Natural killer cell treated with Interleukin-12 subunit alpha and Interleukin-12 subunit beta and Interleukin-15 and Interleukin-18, amount 100 ng/mL, for 72 hours (primary cell): ENCODE results near the gene LIN28A. TPM values are rescaled to one million over a fixed set of nuclear protein-coding genes. Genes with fewer than 3 reads are reported as not detected.

ENCODE experiments used
- ATAC-seq, 2 donors: fragments of 150-1000 bp; cut with Tn5 transposase in 1 of 2; sonication (Bioruptor Pico), chemical (Tn5 transposase) in 1 of 2; 2 replicates each; pipeline ENCODE4 v1.10.0; 2021
- DNase-seq: peaks from one replicate; pipeline ENCODE4 v3.0.0; 2022; ENCODE audit warnings: low spot score
- H3K27ac Mint-ChIP-seq, 2 donors: 1 replicate in 1 of 2; 2 replicates in 1 of 2; pipeline ENCODE4 v1.8.0; 2022; ENCODE audit warnings: mixed read lengths in 2 of 2, mild to moderate bottlenecking in 1 of 2, moderate library complexity in 1 of 2
- H3K27me3 Mint-ChIP-seq, 2 donors: 1 replicate in 1 of 2; 2 replicates in 1 of 2; pipeline ENCODE4 v1.8.0; 2022; ENCODE audit warnings: mixed read lengths in 2 of 2
- H3K36me3 Mint-ChIP-seq: one replicate; pipeline ENCODE4 v1.8.0; 2022; ENCODE audit warnings: mixed read lengths
- H3K4me1 Mint-ChIP-seq, 2 donors: 1 replicate in 1 of 2; 2 replicates in 1 of 2; pipeline ENCODE4 v1.8.0; 2022; ENCODE audit warnings: low read depth in 2 of 2, mixed read lengths in 2 of 2, mild to moderate bottlenecking in 1 of 2
- H3K4me3 Mint-ChIP-seq: one replicate; pipeline ENCODE4 v1.8.0; 2022; ENCODE audit warnings: mixed read lengths
- H3K9me3 Mint-ChIP-seq: 2 replicates; pipeline ENCODE4 v1.8.0; 2022; ENCODE audit warnings: mixed read lengths
- total RNA-seq, 2 donors: library from RNA; stranded (reverse); gene quantifications; one replicate each; pipeline ENCODE4 v1.2.3, GENCODE V29; 2022

Gene LIN28A
- total RNA-seq, 2 donors from 2014 or later, result not detected

DNA sequence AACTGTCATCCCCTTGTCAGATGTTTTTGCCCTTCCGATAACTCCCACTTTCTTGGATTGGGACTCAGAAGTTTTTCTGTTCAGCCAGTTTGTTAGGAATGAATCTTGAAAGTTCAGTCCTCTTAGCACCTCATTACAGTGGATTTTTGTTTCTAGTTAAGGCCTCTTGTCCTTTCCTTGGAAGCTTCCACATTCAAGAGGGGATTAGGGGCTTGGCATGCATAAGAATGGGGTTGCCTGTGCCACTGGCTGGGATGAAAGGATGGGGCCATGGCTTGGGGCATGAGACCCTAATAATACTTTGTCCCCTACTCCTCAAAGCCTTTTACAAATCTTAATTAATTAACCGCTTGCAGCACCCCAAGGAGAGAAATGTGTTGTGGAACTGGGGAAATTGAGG is 19.1 kb downstream of the LIN28A start:
- Mint-ChIP-seq H3K36me3 (peaks cover 10% of the 10 kb centered on the region), H3K27me3 (peaks cover 12% of the 10 kb centered on the region in 2 donors), H3K9me3 (no peaks in the 10 kb centered on the region), H3K4me3 (no peak overlapping the region), H3K4me1 (peaks cover 9 to 18% of the 10 kb centered on the region in 2 donors), H3K27ac (no peak overlapping the region)
- ATAC-seq (no peak), DNase-seq (no peak)

DNA sequence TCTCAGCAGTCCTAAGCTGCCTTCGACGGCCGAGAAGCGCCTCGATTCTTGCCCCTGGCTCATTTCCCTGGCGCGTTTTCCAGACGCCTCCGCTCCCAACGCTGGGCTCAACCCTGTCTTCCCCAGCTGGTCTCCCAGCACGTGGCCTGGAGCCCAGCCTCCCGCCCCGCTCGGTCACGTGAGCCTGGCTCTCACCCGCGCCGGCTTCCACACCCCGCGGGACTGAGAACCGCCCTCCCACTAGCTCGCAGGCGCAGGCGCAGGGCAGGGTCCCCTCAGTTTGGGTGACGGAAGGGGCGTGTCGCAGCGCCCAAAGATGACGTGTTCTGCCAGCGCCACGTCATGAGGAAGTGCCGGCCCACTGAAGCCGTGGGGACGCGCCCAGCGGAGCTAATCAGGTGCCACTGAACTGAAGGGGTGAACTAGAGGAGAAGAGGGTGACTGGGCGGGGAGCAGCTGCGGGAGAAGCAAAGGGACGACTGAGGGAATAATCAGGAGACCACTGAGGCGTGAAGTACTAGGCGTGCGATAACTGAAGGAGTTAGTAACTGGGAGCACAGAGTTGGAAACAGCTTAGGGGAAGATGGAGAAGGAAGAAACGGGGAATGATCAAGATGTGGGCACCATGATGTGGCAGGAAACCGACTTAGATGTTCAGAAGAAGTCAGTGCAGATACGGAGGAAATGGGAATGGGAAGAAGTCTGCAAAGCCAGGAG is 21.5 kb downstream of the LIN28A start, which contains the start of gene DHDDS:
Gene DHDDS, plus strand, starts transcription at position 343 of the 717 bp plus-strand sequence. CDS start 625 bp downstream, outside the sequence.
- Mint-ChIP-seq H3K27me3 (peaks cover 0 to 3% of the 10 kb centered on the region in 2 donors), H3K9me3 (no peaks in the 10 kb centered on the region), H3K27ac (peak within 1 kb of the TSS; percentile 77 to 87), H3K4me1 (peaks cover 9 to 18% of the 10 kb centered on the region in 2 donors), H3K36me3 (peaks cover 10% of the 10 kb centered on the region), H3K4me3 (peak within 1 kb of the TSS; percentile 99)
- DNase-seq (peak; percentile 98), ATAC-seq (peak; percentile 99)

GRCh38 chr1:26432793-26433192 is 22.2 kb downstream of the LIN28A start:
- Mint-ChIP-seq H3K36me3 (peaks cover 10% of the 10 kb centered on the region), H3K4me3 (peak overlapping the region; percentile 99), H3K27ac (peak overlapping the region; percentile 77 to 87), H3K27me3 (peaks cover 0 to 3% of the 10 kb centered on the region in 2 donors), H3K4me1 (peaks cover 9 to 18% of the 10 kb centered on the region in 2 donors), H3K9me3 (no peaks in the 10 kb centered on the region)
- DNase-seq (no peak), ATAC-seq (no peak)

DNA sequence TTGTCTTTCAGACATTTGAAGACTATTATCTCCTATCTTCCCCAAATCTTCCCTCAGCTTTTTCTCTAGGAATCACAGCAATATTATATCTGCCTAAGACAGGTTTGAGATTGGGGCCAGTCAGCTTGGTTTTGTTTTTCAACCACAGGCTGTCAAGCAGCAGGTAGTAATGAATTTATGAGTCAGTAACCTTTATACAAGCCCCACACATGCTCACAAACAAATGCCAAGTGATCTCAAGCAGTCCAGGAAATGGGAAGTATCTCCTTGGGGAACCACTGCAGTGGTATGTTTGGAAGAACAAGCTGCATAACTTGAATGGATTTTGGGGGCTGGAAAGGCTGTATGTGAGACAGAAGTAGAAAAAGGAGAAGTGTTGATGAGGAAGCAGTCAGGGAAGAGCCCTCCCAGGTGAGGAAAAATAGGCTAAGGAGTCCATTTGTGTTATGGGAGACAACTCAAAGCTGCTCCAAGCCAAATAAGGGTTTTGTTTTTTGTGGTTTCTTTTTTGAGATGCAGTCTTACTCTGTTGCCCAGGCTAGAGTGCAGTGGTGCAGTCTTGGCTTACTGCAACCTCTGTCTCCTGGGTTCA is 23.6 kb downstream of the LIN28A start:
- H3K36me3 Mint-ChIP-seq, result peaks cover 12% of the 10 kb centered on the region
- H3K27me3 Mint-ChIP-seq, result peaks cover 0 to 3% of the 10 kb centered on the region in 2 donors
- ATAC-seq, result no peak
- no peak overlapping the region for H3K27ac Mint-ChIP-seq
- peaks cover 9 to 18% of the 10 kb centered on the region in 2 donors for H3K4me1 Mint-ChIP-seq
- H3K9me3 Mint-ChIP-seq, result no peaks in the 10 kb centered on the region
- no peak overlapping the region for H3K4me3 Mint-ChIP-seq
- DNase-seq, result no peak

DNA sequence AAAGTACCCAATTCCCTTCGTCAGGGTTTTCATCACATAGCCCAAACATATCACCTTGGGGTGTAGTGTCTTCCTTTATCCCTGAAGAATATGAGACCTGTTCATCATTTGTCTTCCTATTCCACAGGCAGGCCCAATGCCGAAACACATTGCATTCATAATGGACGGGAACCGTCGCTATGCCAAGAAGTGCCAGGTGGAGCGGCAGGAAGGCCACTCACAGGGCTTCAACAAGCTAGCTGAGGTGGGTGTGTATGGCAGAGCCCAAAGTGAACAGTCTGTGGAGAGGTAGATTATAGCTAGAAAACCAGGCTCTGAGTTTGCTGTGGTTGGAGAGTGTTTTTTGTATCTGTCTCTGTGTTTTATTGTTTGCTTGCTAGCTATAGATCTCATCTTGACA is 27.4 kb downstream of the LIN28A start:
- no peaks in the 10 kb centered on the region for H3K9me3 Mint-ChIP-seq
- ATAC-seq (no peak), DNase-seq (no peak)
- peaks cover 5 to 9% of the 10 kb centered on the region in 2 donors for H3K4me1 Mint-ChIP-seq
- H3K27me3 Mint-ChIP-seq, result no peaks in the 10 kb centered on the region
- no peak overlapping the region for H3K4me3 Mint-ChIP-seq
- H3K36me3 Mint-ChIP-seq, result peaks cover 28% of the 10 kb centered on the region
- H3K27ac Mint-ChIP-seq, result no peak overlapping the region

- no peaks in the 10 kb centered on the region for H3K9me3 Mint-ChIP-seq
Observed at GRCh38 chr1:26440259-26440658, 29.6 kb downstream of the LIN28A start.

DNA sequence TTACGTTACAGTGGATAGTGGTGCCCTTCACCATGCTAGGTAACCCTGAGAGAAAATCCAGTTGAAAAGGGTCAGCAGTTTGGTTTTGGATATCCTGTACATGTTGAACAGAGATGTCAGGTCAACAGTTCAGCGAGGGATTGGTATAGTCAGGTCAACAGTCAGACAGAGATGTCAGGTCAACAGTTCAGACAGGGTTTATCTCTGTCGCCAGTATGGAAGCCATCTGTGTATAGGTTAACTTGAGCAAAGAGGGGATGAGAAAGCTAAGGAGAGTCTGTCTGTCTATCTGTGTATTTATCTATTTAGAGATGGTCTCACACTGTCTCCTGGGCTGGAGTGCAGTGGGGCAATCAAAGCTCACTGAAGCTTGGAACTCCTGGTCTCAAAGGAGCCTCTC is 39.3 kb downstream of the LIN28A start:
- Mint-ChIP-seq H3K4me3 (no peak overlapping the region), H3K36me3 (peaks cover 16% of the 10 kb centered on the region), H3K4me1 (no peaks in the 10 kb centered on the region), H3K9me3 (no peaks in the 10 kb centered on the region), H3K27ac (no peak overlapping the region), H3K27me3 (no peaks in the 10 kb centered on the region)
- ATAC-seq (no peak), DNase-seq (no peak)

More at GRCh38 chr1:26440259-26440658, 29.6 kb downstream of the LIN28A start:
- no peak for ATAC-seq
- Mint-ChIP-seq H3K4me1 (no peaks in the 10 kb centered on the region), H3K27ac (no peak overlapping the region), H3K27me3 (no peaks in the 10 kb centered on the region), H3K36me3 (peaks cover 34% of the 10 kb centered on the region), H3K4me3 (no peak overlapping the region)
- DNase-seq, result no peak

GRCh38 chr1:26450908-26451307 is 40.3 kb downstream of the LIN28A start:
- ATAC-seq, result no peak
- Mint-ChIP-seq H3K4me1 (no peaks in the 10 kb centered on the region), H3K9me3 (no peaks in the 10 kb centered on the region), H3K36me3 (peaks cover 11% of the 10 kb centered on the region), H3K4me3 (no peak overlapping the region), H3K27ac (no peak overlapping the region), H3K27me3 (no peaks in the 10 kb centered on the region)
- DNase-seq, result no peak

DNA sequence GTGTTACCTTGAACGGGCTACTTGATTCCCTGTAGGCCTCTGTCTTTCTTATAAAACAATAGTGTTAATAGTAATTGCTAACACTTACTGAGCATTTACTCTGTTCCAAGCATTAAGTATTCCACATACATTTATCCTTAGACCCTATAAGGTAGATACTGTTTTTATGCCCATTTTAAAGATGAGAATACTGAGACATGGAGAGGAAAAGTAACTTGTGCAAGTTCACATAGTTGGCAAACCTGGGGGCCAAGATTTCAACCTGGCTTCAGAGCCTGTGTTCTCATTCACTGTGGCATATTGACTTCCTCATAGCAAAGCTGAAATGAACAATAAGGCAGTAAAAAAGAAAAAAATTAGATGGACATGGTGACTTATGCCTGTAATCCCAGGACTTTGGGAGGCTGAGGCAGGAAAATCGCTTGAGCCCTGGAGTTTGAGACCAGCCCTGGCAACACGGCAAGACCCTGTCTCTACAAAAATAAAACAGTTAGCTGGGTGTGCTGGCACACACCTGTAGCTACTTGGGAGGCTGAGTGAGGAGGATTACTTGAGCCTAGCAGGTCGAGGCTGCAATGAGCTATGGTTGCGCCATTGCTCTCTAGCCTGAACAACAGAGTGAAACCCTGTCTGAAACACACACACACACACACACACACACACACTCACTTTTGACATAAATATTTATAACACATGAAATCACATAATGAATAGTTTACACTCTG is 42.0 kb downstream of the LIN28A start:
- H3K36me3 Mint-ChIP-seq, result peaks cover 11% of the 10 kb centered on the region
- no peak for ATAC-seq
- no peaks in the 10 kb centered on the region for H3K27me3 Mint-ChIP-seq
- no peaks in the 10 kb centered on the region for H3K4me1 Mint-ChIP-seq
- no peak overlapping the region for H3K4me3 Mint-ChIP-seq
- DNase-seq, result no peak
- no peaks in the 10 kb centered on the region for H3K9me3 Mint-ChIP-seq
- no peak overlapping the region for H3K27ac Mint-ChIP-seq

GRCh38 chr1:26459148-26459547 is 48.5 kb downstream of the LIN28A start:
- Mint-ChIP-seq H3K4me1 (no peaks in the 10 kb centered on the region), H3K4me3 (no peak overlapping the region), H3K36me3 (peaks cover 9% of the 10 kb centered on the region), H3K27ac (no peak overlapping the region), H3K27me3 (no peaks in the 10 kb centered on the region), H3K9me3 (no peaks in the 10 kb centered on the region)
- DNase-seq (no peak), ATAC-seq (no peak)

DNA sequence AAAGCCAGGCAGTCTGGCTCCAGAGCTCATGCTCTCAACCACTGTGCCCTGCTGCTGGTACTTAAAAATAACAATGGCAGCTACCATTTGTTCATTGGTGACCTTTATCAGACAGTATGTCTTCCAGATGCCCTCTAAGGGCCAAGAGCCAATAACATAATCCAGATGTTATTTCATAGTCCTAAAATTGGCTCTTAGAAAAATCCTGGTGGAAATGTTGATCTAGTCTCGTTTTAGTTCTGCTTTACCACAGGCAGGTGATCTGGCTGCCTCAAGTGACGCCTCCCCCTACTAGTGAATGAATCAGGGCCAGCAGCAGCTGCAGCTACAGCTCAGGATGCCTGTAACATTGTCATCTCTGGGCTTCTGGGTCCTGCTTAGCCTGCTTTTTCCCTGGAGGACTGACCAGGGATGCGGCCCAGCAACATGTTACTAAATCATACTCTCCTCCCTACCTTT is 49.0 kb downstream of the LIN28A start:
- H3K27ac Mint-ChIP-seq, result no peak overlapping the region
- peaks cover 9% of the 10 kb centered on the region for H3K36me3 Mint-ChIP-seq
- DNase-seq (no peak), ATAC-seq (no peak)
- H3K4me1 Mint-ChIP-seq, result no peaks in the 10 kb centered on the region
- no peak overlapping the region for H3K4me3 Mint-ChIP-seq
- H3K27me3 Mint-ChIP-seq, result no peaks in the 10 kb centered on the region
- no peaks in the 10 kb centered on the region for H3K9me3 Mint-ChIP-seq

DNA sequence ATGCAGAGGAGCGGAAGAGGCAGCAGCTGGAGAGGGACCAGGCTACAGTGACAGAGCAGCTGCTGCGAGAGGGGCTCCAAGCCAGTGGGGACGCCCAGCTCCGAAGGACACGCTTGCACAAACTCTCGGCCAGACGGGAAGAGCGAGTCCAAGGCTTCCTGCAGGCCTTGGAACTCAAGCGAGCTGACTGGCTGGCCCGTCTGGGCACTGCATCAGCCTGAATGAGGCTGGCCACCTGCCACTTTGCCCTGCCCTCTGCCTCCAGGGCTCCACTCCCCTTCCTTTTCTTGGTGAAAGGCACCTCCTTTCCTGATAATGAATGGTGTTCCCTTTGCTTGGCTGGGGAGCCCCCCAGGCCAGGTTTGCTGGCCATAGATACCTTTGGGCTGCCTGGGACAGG is 58.3 kb downstream of the LIN28A start:
- Mint-ChIP-seq H3K4me1 (peaks cover 22 to 24% of the 10 kb centered on the region in 2 donors), H3K27me3 (no peaks in the 10 kb centered on the region), H3K36me3 (peaks cover 13% of the 10 kb centered on the region), H3K27ac (no peak overlapping the region), H3K4me3 (no peak overlapping the region), H3K9me3 (no peaks in the 10 kb centered on the region)
- DNase-seq, result no peak
- ATAC-seq, result no peak

- Mint-ChIP-seq H3K4me1 (peaks cover 26 to 28% of the 10 kb centered on the region in 2 donors), H3K36me3 (peaks cover 19% of the 10 kb centered on the region), H3K27ac (no peak overlapping the region), H3K27me3 (no peaks in the 10 kb centered on the region), H3K4me3 (no peak overlapping the region), H3K9me3 (no peaks in the 10 kb centered on the region)
- DNase-seq, result no peak
- no peak for ATAC-seq
Observed at GRCh38 chr1:26469558-26469957, 58.9 kb downstream of the LIN28A start.
